Activated CD4-positive, alpha-beta T cell treated with anti-CD3 and anti-CD28 coated beads for 48 hours (primary cell): ENCODE data around the gene HCRTR1.

Experiments used
- DNase-seq: peaks from one replicate; pipeline ENCODE4 v3.0.0-alpha.2; 2020

The HCRTR1 gene

DNA sequence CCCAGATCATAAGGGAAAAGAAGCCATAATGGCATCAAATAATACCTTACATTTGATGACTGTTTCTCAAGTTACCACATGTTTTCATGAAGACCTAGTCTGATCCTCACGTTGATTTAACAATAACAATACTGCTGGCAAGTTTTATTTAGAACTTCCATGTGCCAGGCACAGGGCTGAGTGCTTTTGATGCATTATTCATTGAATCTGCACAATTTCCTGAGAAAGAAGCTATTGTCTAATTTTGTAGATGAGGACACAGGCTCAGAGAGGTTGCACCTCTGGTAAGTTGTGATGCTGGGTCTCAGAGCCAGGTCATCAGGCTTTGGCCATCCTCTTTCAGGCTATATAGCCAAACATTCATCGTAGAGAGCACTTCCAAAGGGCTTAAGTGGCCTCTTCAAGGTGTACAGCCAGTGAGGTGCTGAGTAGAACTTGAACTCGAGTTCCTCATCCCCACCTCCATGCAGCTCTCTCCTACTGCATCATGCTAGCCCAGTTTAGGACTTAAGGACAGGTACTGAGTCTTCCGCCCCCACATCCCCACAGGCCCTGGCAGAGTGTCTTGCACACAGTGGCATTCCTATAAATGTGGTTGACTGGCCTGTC is 35.5 kb downstream of the HCRTR1 start:
- no peak for DNase-seq

- DNase-seq, result no peak
These were observed 36.4 kb downstream of the HCRTR1 start for GRCh38 chr1:31653717-31654473.

GRCh38 chr1:31654474-31654776 is 36.9 kb downstream of the HCRTR1 start:
- no peak for DNase-seq

DNA sequence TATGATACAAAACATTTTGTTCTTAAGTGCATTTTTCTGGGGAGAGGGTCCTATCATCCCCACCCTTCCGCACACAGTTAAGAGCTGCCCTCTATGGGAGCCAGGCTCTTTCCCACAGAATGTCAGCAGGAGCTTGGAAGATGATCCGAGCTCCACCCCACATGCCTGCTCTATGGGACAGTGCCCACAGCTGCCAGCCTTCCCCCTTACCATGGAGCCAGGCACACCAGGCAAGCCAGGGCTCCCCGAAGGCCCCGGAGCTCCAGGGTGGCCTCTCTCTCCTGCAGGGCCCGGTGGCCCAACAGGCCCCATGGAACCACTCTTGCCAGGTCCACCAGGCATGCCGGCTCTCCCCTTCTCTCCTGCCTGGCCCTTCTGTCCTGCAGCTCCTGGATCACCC is 37.6 kb downstream of the HCRTR1 start:
- no peak for DNase-seq

DNA sequence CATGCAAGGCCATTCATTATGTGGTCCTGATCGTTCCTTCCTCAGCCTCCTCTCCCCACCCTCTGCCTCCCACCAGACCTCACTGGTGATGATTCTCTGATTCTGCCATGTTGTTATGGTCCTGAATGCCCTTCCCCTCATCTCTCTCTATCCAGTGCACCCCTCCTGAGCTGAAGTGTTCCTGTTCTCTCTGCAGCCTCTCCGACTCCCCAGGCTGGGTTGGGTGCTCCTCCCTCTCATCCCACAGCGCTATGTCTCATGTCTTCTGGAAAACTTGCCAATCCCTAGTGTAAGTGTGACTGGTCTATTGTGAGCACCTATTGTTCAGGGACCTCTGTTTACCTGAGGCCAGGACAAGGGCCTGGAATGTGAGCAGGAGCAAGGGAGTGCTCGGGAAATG is 38.3 kb downstream of the HCRTR1 start:
- no peak for DNase-seq

DNA sequence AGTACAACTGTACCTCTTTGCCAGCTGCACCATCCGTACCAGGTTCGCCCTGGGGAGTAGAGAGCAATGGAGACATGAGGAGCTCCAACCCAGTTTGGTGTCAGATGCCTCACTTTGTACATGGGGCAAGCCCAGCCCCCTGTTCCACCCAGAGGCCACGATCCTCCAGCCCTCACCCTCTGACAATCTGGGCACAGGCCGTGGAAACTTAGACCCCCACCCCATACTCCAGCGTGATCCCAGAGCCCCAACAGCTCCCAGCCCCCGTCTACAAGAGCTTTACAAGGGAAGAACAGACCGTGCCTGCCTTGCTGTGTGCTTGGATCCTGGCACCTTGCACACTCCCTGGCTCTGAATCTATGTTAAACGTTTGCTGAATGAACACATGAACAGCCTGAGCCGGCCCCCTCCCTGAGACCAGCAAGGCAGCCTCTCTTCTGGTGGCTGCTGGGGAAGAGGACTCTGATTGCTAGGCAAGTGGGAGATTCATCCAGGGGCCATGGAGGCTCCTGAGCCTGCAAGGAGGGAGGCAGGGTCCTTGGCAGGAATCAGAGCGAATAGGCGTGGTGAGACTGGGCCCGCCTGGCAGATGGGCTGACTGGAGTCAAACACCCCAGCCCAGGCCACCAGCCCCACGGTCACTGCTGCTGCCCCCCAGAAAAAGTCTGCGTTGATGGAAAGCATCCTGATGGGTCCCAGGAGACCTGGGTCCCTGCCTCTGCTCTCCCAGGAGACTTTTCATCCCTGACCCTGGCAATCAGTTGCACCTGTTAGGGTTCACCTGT is 39.7 kb downstream of the HCRTR1 start:
- DNase-seq, result no peak

DNA sequence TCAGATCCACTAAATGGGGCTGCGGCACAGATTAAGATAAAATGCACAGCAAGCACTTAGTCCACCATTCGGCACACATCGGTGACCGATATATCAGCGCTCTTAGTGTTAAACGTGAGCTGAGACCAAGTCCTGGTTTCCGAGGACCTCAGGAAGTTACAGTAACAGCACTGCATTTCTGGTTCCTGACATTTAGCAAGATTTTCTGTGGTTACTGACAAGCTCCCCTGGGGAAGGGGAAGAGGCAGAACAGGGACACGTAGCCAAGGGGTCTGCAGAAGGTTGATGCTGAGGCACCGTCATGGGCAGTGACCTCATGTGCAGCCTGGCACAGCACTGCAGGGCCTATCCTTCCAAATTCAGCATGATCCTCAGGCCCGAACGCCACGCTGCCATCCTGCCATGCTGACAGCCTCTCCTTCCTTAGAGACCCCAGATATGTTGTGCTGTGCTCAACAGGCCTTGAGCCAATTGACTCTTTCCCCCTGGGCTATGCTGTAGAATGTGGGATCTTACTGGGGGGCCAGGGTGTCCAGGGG is 40.6 kb downstream of the HCRTR1 start:
- DNase-seq, result no peak

- DNase-seq, result no peak
These were observed 41.2 kb downstream of the HCRTR1 start for GRCh38 chr1:31658721-31659120.

DNA sequence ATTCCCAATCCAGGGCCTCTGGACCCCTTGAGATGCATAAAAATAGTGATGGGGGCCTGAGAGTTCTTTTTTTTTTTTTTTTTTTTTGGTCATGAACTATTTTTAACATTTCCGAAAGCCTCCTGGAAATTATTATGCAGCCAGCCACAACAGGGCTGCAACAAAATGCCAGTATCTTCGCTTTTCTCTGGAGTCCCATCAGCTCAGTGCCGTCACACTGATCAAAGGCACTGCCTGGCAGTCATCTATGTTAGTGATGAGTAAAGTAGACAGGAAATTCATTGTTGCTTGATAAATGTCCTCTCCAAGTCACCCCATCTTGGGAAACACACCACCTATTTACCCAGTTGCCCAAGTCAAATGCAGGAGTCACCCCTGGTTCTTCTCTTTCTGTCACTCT is 42.4 kb downstream of the HCRTR1 start:
- no peak for DNase-seq

GRCh38 chr1:31660871-31661455 is 43.5 kb downstream of the HCRTR1 start:
- no peak for DNase-seq

DNA sequence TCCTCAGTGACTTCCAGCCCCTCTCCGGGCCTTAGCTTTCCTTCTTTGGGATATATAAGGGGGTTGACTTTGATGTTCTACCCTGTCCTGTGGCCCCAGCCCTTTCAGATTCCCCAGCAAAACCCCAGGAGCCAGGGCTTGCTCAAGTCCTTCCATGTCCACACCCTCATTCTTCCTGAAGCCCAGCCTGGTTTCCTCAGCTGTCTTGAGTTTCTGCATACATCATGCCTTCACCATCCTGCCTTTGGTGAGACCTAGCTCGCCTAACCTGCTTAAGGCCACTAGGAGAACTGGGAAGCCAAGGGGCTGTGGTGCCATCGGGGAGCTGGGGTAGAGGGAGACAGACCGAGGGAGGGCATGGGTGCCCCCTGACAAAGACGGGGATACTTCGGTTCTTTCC is 44.4 kb downstream of the HCRTR1 start:
- no peak for DNase-seq

DNA sequence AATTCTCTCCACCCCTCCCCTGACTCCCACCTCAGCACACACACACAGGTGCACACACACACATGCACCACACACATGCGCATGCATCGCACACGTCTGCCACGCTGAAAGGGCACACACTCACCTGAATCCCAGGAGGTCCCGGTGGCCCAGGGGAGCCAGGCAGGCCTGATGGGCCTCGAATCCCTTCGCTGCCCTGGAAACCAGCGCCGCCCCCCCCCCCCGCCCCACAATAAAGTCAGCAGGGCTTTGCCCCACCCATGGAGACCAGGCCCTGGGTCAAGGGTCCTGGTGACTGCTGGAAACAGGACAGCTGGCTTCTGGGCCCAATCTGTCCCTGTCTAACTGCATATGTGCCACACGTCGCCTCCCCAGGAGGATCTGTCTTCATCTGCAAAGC is 45.0 kb downstream of the HCRTR1 start:
- no peak for DNase-seq

DNA sequence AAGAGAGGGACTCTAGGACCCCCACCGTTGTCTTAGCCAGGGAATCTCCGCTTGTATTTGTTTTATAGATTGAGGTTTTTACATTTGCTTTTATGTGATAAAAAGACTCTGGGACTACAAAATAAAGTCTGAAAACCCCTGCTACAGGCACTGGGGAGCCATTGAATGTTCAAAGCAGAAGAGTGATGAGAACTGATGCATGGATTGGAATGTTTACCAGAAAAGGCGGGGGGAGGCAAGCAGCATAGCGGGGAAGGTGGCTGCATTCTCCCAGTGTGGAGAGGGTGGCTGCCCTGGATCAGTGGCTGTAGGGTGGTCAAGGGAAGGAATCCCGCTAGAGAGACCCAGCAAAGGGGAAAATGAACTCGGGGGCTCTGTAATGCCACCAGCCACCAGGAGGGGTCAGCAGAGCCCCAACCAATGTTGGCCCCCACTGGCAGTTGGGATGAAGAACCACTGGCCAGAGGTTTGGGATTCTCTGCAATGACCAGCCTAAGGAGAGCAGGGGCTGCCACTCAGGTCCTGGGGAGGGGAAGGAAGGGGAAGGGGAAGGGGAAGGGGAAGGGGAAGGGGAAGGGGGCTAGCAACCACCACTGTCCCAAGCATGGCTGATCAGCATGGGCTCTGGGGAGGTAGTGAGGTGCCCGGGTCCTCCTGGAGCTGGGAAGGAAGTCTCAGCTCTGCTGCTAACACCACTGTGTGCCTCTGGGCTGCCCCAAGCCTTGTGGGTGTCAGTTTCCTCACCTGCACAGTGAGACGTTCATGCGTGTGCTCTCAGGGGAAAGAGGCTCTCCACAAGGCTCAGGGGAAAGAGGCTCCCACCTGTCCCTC is 46.3 kb downstream of the HCRTR1 start:
- peak; percentile 65 for DNase-seq

- no peak for DNase-seq
These were observed 47.0 kb downstream of the HCRTR1 start for GRCh38 chr1:31664528-31664927.

GRCh38 chr1:31665234-31665878 is 47.9 kb downstream of the HCRTR1 start:
- no peak for DNase-seq

DNA sequence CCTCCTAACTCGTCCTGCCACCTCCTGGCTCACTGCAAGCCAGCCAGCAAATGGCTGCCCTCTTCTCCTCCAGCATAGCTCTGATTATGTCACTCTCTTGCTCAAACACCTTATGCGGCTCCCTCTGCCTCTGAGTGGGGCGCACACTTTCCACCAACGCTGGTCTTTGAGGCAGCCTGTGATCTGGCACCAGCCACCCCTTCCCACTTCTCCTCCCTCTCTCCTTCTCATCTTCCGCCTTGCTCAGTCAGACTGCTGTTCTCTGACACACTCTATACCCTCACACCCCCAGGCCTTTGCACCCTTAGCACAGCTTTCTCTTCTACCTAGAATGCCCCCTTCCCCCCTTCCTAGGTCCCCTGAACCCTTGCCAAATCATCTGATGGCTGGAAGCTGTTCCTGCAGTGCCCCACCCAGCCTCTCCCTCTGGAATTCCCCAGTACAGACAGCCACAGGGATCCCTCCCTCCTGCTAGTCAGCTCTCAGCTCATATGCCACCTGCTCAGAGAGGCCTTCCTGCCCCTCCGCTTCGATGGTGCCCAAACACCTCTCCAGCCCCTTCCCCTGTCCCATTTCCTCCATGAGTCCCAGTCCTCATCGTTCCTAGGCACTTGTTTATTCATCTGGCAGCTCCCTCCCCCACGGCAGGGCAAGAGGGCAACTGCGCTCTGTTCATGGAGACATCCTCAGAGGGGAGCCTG is 48.9 kb downstream of the HCRTR1 start:
- no peak for DNase-seq

- DNase-seq, result no peak
These were observed 49.7 kb downstream of the HCRTR1 start for GRCh38 chr1:31667065-31667785.

DNA sequence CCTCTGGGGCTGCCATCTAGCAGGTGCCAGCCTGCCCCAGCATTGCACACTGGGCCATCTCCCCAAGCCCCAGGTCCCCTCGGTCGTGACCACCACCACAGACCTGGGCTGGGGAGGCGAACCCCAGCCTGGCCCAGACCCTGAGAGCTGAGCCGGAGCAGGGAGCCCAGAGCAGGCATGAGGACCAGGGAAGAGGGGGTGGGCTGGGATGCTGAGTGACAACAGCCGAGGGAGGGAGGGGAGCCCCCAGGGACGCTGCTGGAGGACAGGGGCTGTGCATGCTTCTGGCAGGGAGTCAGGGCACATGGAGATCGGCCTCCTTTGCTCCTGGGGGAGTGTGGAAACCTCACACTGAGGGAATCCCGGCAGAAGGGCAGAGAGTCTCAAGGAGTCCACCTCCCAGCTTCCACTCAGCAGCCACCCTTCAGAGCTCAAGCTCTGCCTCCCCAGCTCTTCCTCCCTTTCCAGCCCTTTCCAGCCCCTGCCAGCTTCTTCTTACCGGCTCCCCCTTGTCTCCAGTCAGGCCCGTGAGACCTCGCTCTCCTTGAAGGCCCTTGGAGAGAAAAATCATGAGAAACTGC is 50.9 kb downstream of the HCRTR1 start:
- DNase-seq, result no peak

GRCh38 chr1:31669433-31669785 is 51.9 kb downstream of the HCRTR1 start:
- DNase-seq, result no peak

DNA sequence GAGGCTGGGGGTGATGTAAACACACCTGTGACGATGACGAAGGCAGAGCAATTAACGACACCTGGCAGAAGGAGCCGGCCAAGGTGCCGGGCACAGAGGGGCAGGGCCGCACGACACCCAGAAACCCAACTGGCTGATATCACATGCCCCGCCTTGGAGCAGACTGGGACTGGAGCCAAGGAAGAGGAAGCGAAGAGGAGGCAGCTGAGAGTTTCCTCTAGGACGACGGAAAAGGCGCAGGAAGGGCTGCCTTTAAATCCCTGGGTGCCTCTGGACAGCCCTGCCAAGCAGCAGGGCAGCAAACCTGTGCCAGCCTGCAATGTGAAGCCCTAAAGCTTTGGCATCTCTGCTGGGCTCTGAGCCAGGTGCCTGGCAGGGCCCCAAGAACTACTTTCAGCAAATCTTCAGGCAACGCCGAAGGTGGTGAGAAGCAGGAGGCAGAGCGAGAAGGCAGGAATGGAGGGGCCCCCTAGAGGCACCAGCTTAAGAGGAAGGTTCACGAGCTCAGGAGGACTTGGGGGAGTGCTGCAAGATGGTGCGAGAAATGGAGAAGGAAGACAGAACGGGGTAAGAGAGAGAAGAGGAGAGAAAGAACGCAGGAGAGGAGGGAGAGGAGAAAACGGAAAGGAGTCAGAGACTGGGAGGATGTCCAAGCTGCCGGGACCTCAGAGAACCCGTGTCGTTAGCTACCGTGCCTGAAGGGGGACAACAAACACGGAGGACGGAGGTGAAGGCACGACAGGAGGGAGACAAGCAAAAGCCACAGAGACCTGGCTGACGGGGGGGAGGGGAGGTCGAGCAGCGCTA is 52.5 kb downstream of the HCRTR1 start:
- DNase-seq, result peak; percentile 29
